ENCODE results near the gene CACYBP. TPM values are rescaled to one million over a fixed set of nuclear protein-coding genes. Genes with fewer than 3 reads are reported as not detected.

The CACYBP gene
- total RNA-seq, 1 experiment from 2014 or later = 342 TPM

DNA sequence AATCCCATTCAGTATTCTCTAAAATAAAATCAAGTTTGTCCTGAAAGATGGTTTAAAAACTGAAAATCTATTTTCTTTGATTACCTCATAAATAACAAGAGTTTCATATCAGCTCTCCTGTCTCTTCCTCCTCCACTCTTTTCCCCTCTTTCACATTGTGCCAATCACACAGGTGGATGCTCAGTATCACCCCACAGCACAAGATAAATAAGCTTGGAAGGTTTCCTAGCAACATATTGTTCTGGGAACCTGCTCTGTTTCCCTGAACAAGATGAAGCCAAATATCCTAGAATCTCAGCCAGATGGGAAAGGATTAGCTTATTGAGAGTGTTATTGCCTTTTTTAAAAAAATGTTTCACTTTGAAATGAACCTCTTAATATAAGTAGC is 45.7 kb upstream of the CACYBP start:
- no peak overlapping the region for H3K27ac ChIP-seq (ENCODE audit: low read length)
- ATAC-seq (no peak), DNase-seq (no peak)
- H3K79me2 ChIP-seq (ENCODE audit: low read length) = no peaks in the 10 kb centered on the region
- BruUV-seq (replicated peaks) = no TSS peak
- H3K4me3 ChIP-seq (ENCODE audit: low read length) = no peak overlapping the region
- no peaks in the 10 kb centered on the region for H3K9me3 ChIP-seq (ENCODE audit: low read length)
- intact Hi-C loops (cut with micrococcal nuclease) = no loop called here
- H3K36me3 ChIP-seq (ENCODE audit: low read depth, low read length) = no peaks in the 10 kb centered on the region
- no peaks in the 10 kb centered on the region for H3K9me2 ChIP-seq (replicated peaks; ENCODE audit: low read length)
- H3K4me1 ChIP-seq (ENCODE audit: insufficient read depth, low read length) = no peaks in the 10 kb centered on the region
- H3K9ac ChIP-seq (ENCODE audit: low read length) = no peak overlapping the region
- no peaks in the 10 kb centered on the region for H4K20me1 ChIP-seq (ENCODE audit: low read length)
- no peak overlapping the region for H2AFZ ChIP-seq (ENCODE audit: low read length)
- TF ChIP-seq EZH2phosphoT487 (IDR thresholded peaks at IDR 0.05; ENCODE audit: borderline replicate concordance, low read length) (no peak), EZH2 (IDR thresholded peaks at IDR 0.05; ENCODE audit: low read length, unreplicated experiment) (no peak)
- TF ChIP-seq, protein P1, sequence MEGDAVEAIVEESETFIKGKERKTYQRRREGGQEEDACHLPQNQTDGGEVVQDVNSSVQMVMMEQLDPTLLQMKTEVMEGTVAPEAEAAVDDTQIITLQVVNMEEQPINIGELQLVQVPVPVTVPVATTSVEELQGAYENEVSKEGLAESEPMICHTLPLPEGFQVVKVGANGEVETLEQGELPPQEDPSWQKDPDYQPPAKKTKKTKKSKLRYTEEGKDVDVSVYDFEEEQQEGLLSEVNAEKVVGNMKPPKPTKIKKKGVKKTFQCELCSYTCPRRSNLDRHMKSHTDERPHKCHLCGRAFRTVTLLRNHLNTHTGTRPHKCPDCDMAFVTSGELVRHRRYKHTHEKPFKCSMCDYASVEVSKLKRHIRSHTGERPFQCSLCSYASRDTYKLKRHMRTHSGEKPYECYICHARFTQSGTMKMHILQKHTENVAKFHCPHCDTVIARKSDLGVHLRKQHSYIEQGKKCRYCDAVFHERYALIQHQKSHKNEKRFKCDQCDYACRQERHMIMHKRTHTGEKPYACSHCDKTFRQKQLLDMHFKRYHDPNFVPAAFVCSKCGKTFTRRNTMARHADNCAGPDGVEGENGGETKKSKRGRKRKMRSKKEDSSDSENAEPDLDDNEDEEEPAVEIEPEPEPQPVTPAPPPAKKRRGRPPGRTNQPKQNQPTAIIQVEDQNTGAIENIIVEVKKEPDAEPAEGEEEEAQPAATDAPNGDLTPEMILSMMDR (conservative IDR thresholded peaks at IDR 0.05; ENCODE audit: low read depth, low read length) = no peak
- ChIA-PET POLR2A (ENCODE audit: unreplicated experiment) (no interaction called here), CTCF (no interaction called here)
- no peaks in the 10 kb centered on the region for H3K27me3 ChIP-seq (ENCODE audit: low read length)
- no peaks in the 10 kb centered on the region for H3F3A ChIP-seq (ENCODE audit: low read length, unreplicated experiment)
- no peak overlapping the region for H3K4me2 ChIP-seq (ENCODE audit: low read length)

DNA sequence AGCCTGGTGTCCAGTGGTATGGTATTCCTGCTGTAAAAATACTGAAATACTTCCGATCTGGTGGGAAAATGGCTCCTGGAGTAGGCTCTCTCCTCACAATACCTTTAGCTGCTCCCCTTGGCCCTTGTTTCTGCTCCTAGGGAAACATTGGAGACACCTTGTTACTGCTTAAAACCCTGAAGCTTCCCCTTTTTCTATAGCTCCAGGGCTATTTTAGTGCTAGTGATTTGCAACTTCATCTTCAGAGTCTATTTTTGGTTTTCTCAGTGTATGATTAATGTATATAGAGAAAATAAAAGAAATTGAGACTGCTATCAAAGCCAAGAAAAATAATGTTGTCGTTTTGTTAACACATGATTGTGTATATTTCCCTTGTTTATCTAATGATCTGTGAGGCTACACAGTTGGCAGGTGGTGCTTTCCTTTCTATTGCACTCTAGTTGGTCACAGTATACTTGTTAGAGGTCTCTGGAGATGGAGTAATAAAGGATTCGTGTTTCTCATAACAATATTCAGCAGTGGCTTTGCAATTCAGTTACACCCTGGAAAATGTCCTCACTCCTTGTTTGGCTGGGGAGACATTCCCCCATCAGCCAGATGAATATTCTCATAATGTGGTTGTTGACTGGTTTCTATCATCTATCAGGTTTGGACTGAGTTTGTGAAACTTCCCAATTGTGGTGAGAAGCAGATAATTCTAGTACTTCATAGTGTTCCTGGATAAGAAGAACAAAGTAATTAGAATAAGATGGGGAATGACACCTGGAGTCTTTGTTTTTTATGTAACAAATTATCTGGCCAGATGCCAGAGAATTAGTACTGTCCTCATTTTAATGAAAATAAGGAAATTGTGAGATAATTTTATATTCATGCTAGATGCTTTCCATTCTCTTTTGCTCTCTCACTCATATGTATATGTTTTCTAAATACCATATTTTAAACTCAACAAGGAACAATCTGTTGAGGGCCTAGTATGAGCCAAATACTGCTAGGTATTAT is 44.8 kb upstream of the CACYBP start:
- no peak overlapping the region for H3K4me3 ChIP-seq (ENCODE audit: low read length)
- BruUV-seq (replicated peaks) = no TSS peak
- no peak overlapping the region for H3K4me2 ChIP-seq (ENCODE audit: low read length)
- ChIA-PET CTCF (no interaction called here), POLR2A (ENCODE audit: unreplicated experiment) (no interaction called here)
- H3F3A ChIP-seq (ENCODE audit: low read length, unreplicated experiment) = no peaks in the 10 kb centered on the region
- no peak overlapping the region for H3K9ac ChIP-seq (ENCODE audit: low read length)
- H4K20me1 ChIP-seq (ENCODE audit: low read length) = no peaks in the 10 kb centered on the region
- no peak for TF ChIP-seq EZH2phosphoT487 (IDR thresholded peaks at IDR 0.05; ENCODE audit: borderline replicate concordance, low read length)
- no peak for TF ChIP-seq EZH2 (IDR thresholded peaks at IDR 0.05; ENCODE audit: low read length, unreplicated experiment)
- TF ChIP-seq, protein P1 (conservative IDR thresholded peaks at IDR 0.05; ENCODE audit: low read depth, low read length) = no peak
- no peaks in the 10 kb centered on the region for H3K79me2 ChIP-seq (ENCODE audit: low read length)
- H3K27ac ChIP-seq (ENCODE audit: low read length) = no peak overlapping the region
- no peaks in the 10 kb centered on the region for H3K9me3 ChIP-seq (ENCODE audit: low read length)
- intact Hi-C loops (cut with micrococcal nuclease) = no loop called here
- DNase-seq = no peak
- no peaks in the 10 kb centered on the region for H3K27me3 ChIP-seq (ENCODE audit: low read length)
- no peaks in the 10 kb centered on the region for H3K36me3 ChIP-seq (ENCODE audit: low read depth, low read length)
- no peaks in the 10 kb centered on the region for H3K4me1 ChIP-seq (ENCODE audit: insufficient read depth, low read length)
- H3K9me2 ChIP-seq (replicated peaks; ENCODE audit: low read length) = no peaks in the 10 kb centered on the region
- ATAC-seq = no peak
- no peak overlapping the region for H2AFZ ChIP-seq (ENCODE audit: low read length)

DNA sequence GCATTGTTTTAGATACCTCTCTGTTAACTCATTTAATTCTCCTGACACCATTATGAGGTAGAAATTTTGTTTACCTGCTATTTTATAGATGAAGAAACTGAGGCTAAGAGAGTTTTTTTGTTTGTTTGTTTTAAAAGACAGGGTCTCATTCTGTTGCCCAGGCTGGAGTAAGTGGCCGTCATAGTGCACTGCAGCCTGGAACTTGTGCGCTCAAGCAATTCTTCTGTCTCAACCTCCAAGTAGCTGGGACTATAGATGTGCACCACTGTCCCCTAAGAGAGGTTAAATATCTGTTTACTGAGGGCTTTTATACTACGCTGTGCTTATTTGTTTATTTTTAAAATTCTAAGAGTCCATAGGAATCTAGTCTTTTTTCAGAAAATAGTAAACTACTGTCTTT is 43.7 kb upstream of the CACYBP start:
- POLR2A ChIA-PET (ENCODE audit: unreplicated experiment) = no interaction called here
- H2AFZ ChIP-seq (ENCODE audit: low read length) = no peak overlapping the region
- no peaks in the 10 kb centered on the region for H3K4me1 ChIP-seq (ENCODE audit: insufficient read depth, low read length)
- H4K20me1 ChIP-seq (ENCODE audit: low read length) = no peaks in the 10 kb centered on the region
- no peak overlapping the region for H3K4me2 ChIP-seq (ENCODE audit: low read length)
- TF ChIP-seq EZH2 (IDR thresholded peaks at IDR 0.05; ENCODE audit: low read length, unreplicated experiment) (no peak), EZH2phosphoT487 (IDR thresholded peaks at IDR 0.05; ENCODE audit: borderline replicate concordance, low read length) (no peak)
- TF ChIP-seq, protein P1 (conservative IDR thresholded peaks at IDR 0.05; ENCODE audit: low read depth, low read length) = no peak
- CTCF ChIA-PET = no interaction called here
- no peaks in the 10 kb centered on the region for H3K79me2 ChIP-seq (ENCODE audit: low read length)
- H3F3A ChIP-seq (ENCODE audit: low read length, unreplicated experiment) = no peaks in the 10 kb centered on the region
- no peaks in the 10 kb centered on the region for H3K9me2 ChIP-seq (replicated peaks; ENCODE audit: low read length)
- ATAC-seq (no peak), DNase-seq (no peak)
- no TSS peak for BruUV-seq (replicated peaks)
- H3K36me3 ChIP-seq (ENCODE audit: low read depth, low read length) = no peaks in the 10 kb centered on the region
- no peaks in the 10 kb centered on the region for H3K9me3 ChIP-seq (ENCODE audit: low read length)
- no peak overlapping the region for H3K4me3 ChIP-seq (ENCODE audit: low read length)
- H3K27me3 ChIP-seq (ENCODE audit: low read length) = no peaks in the 10 kb centered on the region
- intact Hi-C loops (cut with micrococcal nuclease) = no loop called here
- H3K9ac ChIP-seq (ENCODE audit: low read length) = no peak overlapping the region
- no peak overlapping the region for H3K27ac ChIP-seq (ENCODE audit: low read length)

Data from PC-3 (cell line).